AG04450 (cell line): ENCODE measurements around the gene CHMP4B. TPM values are rescaled to one million over a fixed set of nuclear protein-coding genes. Genes with fewer than 3 reads are reported as not detected.

Experiments used
- CTCF ChIA-PET: fragments of 300-600, 350-600 bp; formaldehyde crosslinking; extraction: SDS; loops from one replicate; lab custom pipeline; 2022; ENCODE audit warnings: antibody characterized with exemption, inconsistent platforms; lab: Charles Lee
- POLR2A ChIA-PET: fragments of 350-600 bp; formaldehyde crosslinking; extraction: SDS; loops from one replicate; lab custom pipeline; 2021; ENCODE audit warnings: antibody characterized with exemption, inconsistent platforms; lab: Yijun Ruan, JAX
- DNase-seq: peaks from one replicate; pipeline ENCODE4 v3.0.0-alpha.2; 2011; ENCODE audit warnings: low read depth, low spot score
- H3K27ac ChIP-seq: one replicate; pipeline ENCODE4 v1.5.1; 2012; ENCODE audit warnings: low read depth, low read length, control low read depth
- H3K27me3 ChIP-seq: one replicate; pipeline ENCODE4 v1.6.0; 2012; ENCODE audit warnings: low read length; ENCODE audit not compliant: control insufficient read depth, insufficient read depth
- H3K4me3 ChIP-seq: 2 replicates; pipeline ENCODE4 v1.5.1; 2011; ENCODE audit warnings: mild to moderate bottlenecking, low read depth, low read length, control low read depth
- H3K9me3 ChIP-seq: 2 replicates; pipeline ENCODE4 v1.5.1; 2012; ENCODE audit warnings: low read length; ENCODE audit not compliant: control insufficient read depth, insufficient read depth
- CTCF ChIP-seq: IDR thresholded peaks from 2 replicates; pipeline ENCODE4 v1.5.1; 2011; ENCODE audit warnings: low read depth, low read length, control low read depth, inconsistent platforms
- polyA plus RNA-seq: library from polyadenylated mRNA; depleted of rRNA; stranded (reverse); fragments of >200 nt; gene quantifications from 2 replicates; pipeline ENCODE4 v1.2.3, GENCODE V29; 2011

Gene CHMP4B
- polyA plus RNA-seq, 1 experiment, result 97.4 TPM

GRCh38 chr20:33890557-33890956 is 79.4 kb downstream of the CHMP4B start:
- H3K9me3 ChIP-seq, result no peaks in the 10 kb centered on the region; the same call in none of the 2 replicates
- no peak for TF ChIP-seq CTCF
- DNase-seq, result no peak
- ChIA-PET POLR2A (no interaction called here), CTCF (interaction anchor here (1.5 kb wide), 1 partner anchor 27 kb away, joined by 4 read pairs; no protein-coding TSS in a partner anchor)
- no peak overlapping the region for H3K27ac ChIP-seq
- H3K4me3 ChIP-seq, result no peak overlapping the region
- H3K27me3 ChIP-seq, result peaks cover 3% of the 10 kb centered on the region

- POLR2A ChIA-PET, result interaction anchor here (1.2 kb wide), 1 partner anchor 100 kb away, joined by 4 read pairs; no protein-coding TSS in a partner anchor
- TF ChIP-seq CTCF, result no peak
- CTCF ChIA-PET, result interaction anchor here (0.5 kb wide), 1 partner anchor 30 kb away, joined by 3 read pairs; no protein-coding TSS in a partner anchor
- peak; percentile 32 for DNase-seq
- peaks cover 3% of the 10 kb centered on the region for H3K27me3 ChIP-seq
- H3K27ac ChIP-seq, result peak overlapping the region; percentile 31
- no peaks in the 10 kb centered on the region; the same call in 1 of the 2 replicates for H3K9me3 ChIP-seq
- H3K4me3 ChIP-seq, result no peak overlapping the region
Observed at GRCh38 chr20:33893314-33893713, 82.2 kb downstream of the CHMP4B start.

GRCh38 chr20:33894798-33895197 is 83.7 kb downstream of the CHMP4B start:
- ChIA-PET CTCF (no interaction called here), POLR2A (interaction anchor here (0.5 kb wide), 1 partner anchor 14 kb away, joined by 4 read pairs; no protein-coding TSS in a partner anchor)
- Histone ChIP-seq H3K9me3 (no peaks in the 10 kb centered on the region; the same call in 1 of the 2 replicates), H3K27ac (no peak overlapping the region), H3K4me3 (no peak overlapping the region), H3K27me3 (no peaks in the 10 kb centered on the region)
- no peak for DNase-seq
- TF ChIP-seq CTCF, result no peak

- Histone ChIP-seq H3K27ac (no peak overlapping the region), H3K9me3 (no peaks in the 10 kb centered on the region; the same call in 1 of the 2 replicates), H3K27me3 (peaks cover 12% of the 10 kb centered on the region), H3K4me3 (no peak overlapping the region)
- ChIA-PET CTCF (no interaction called here), POLR2A (no interaction called here)
- no peak for TF ChIP-seq CTCF
- no peak for DNase-seq
Observed at GRCh38 chr20:33896509-33896908, 85.4 kb downstream of the CHMP4B start.

GRCh38 chr20:33897313-33897912 is 86.3 kb downstream of the CHMP4B start:
- Histone ChIP-seq H3K9me3 (no peaks in the 10 kb centered on the region), H3K27ac (no peak overlapping the region), H3K4me3 (no peak overlapping the region), H3K27me3 (peaks cover 12% of the 10 kb centered on the region)
- TF ChIP-seq CTCF, result no peak
- ChIA-PET POLR2A (interaction anchor here (0.7 kb wide), 1 partner anchor 250 kb away, joined by 9 read pairs; no protein-coding TSS in a partner anchor), CTCF (interaction anchor here (1.0 kb wide), 1 partner anchor 34 kb away, joined by 3 read pairs; no protein-coding TSS in a partner anchor)
- DNase-seq, result no peak
